ENCODE measurements around the gene MBTPS1.

The MBTPS1 gene

GRCh38 chr16:84049403-84050060 is 67.2 kb downstream of the MBTPS1 start:
- DNase-seq = no peak

- no peak for DNase-seq
Measured at GRCh38 chr16:84048871-84049270, 67.9 kb downstream of the MBTPS1 start.

GRCh38 chr16:84048270-84048669 is 68.5 kb downstream of the MBTPS1 start:
- DNase-seq = no peak

- no peak for DNase-seq
Measured at GRCh38 chr16:84047626-84048025, 69.1 kb downstream of the MBTPS1 start.

GRCh38 chr16:84047206-84047605 is 69.5 kb downstream of the MBTPS1 start:
- DNase-seq = no peak

- DNase-seq = no peak
Measured at GRCh38 chr16:84045818-84046470, 70.8 kb downstream of the MBTPS1 start.

- no peak for DNase-seq
Measured at GRCh38 chr16:84045001-84045817, 71.5 kb downstream of the MBTPS1 start.

- DNase-seq = peak; percentile 19
Measured at GRCh38 chr16:84044118-84044488, 72.6 kb downstream of the MBTPS1 start.

- DNase-seq = no peak
Measured at GRCh38 chr16:84043486-84044117, 73.1 kb downstream of the MBTPS1 start.

GRCh38 chr16:84042879-84043485 is 73.8 kb downstream of the MBTPS1 start:
- no peak for DNase-seq

GRCh38 chr16:84042308-84042878 is 74.3 kb downstream of the MBTPS1 start, which contains the start of gene SLC38A8:
TSS of gene SLC38A8 (minus strand) at chr16:84042795. CDS start at chr16:84042157, 638 bp downstream.
- no peak for DNase-seq

- no peak for DNase-seq
Measured at GRCh38 chr16:84041881-84042280, 74.9 kb downstream of the MBTPS1 start.

- DNase-seq = peak; percentile 26
Measured at GRCh38 chr16:84040823-84041820, 75.6 kb downstream of the MBTPS1 start.

- DNase-seq = no peak
Measured at GRCh38 chr16:84040226-84040822, 76.4 kb downstream of the MBTPS1 start.

GRCh38 chr16:84039696-84040095 is 77.0 kb downstream of the MBTPS1 start:
- DNase-seq = no peak

GRCh38 chr16:84038469-84038868 is 78.3 kb downstream of the MBTPS1 start:
- DNase-seq = no peak

- DNase-seq = no peak
Measured at GRCh38 chr16:84036982-84037425, 79.7 kb downstream of the MBTPS1 start.

- no peak for DNase-seq
Measured at GRCh38 chr16:84036131-84036530, 80.6 kb downstream of the MBTPS1 start.

- DNase-seq = no peak
Measured at GRCh38 chr16:84034516-84034915, 82.2 kb downstream of the MBTPS1 start.
